ENCODE data around the gene MPL. TPM values are rescaled to one million over a fixed set of nuclear protein-coding genes. Genes with fewer than 3 reads are reported as not detected.

The MPL gene
- total RNA-seq, 1 experiment from 2014 or later: not detected

GRCh38 chr1:43373066-43373940, 35.7 kb downstream of the MPL start:
- TF ChIP-seq POLR2AphosphoS5 (IDR thresholded peaks at IDR 0.05; ENCODE audit: low read depth, low read length) (peak; percentile 46; the same call in 1 of the 2 replicates), TCF7L2 (IDR thresholded peaks at IDR 0.05; ENCODE audit: borderline replicate concordance, extremely low read depth, insufficient read depth, insufficient read length) (peak; percentile 98), ATF3 (IDR thresholded peaks at IDR 0.05) (no peak)
- H3K4me2 ChIP-seq (ENCODE audit: low read length): peak overlapping the region; percentile 66
- H3K9me3 ChIP-seq (ENCODE audit: control insufficient read depth in 1 of 2, insufficient read depth in 1 of 2, low read depth in 1 of 2, low read length in 2 of 2): no peaks in the 10 kb centered on the region
- intact Hi-C loops (cut with micrococcal nuclease): no loop called here
- DNase-seq (ENCODE audit: low read depth, low spot score) (peak; percentile 86), ATAC-seq (peak; percentile 70)
- peaks cover 31 to 69% of the 10 kb centered on the region in 2 experiments for H3K4me1 ChIP-seq (ENCODE audit: control insufficient read depth in 1 of 2, insufficient read depth in 2 of 2, low read length in 2 of 2)
- no peaks in the 10 kb centered on the region for H3K27me3 ChIP-seq (ENCODE audit: insufficient read depth, low read length)
- BruUV-seq (replicated peaks): no TSS peak
- no peaks in the 10 kb centered on the region for H3K9me2 ChIP-seq (ENCODE audit: insufficient read depth)
- ChIA-PET CTCF (interaction anchor here (1.2 to 1.3 kb wide), 2 partner anchors 15 to 41 kb away, joined by 4 read pairs; no protein-coding TSS in a partner anchor), POLR2A (interaction anchor here (1.4 to 2.4 kb wide), 3 partner anchors 10 to 88 kb away, joined by 3 to 7 read pairs (median 7); partner anchors contain the start of genes C1orf210 and CDC20), RAD21 (ENCODE audit: low non-redundant PET in 1 of 2, low total read pairs in 2 of 2, uncharacterized antibody in 2 of 2, unreplicated experiment in 2 of 2) (no interaction called here)
- H4K20me1 ChIP-seq (ENCODE audit: insufficient read depth): no peaks in the 10 kb centered on the region
- peak overlapping the region; percentile 93 for H3K27ac ChIP-seq (ENCODE audit: low read depth, low read length)
- H3K4me3 ChIP-seq (replicated peaks in 1 of 2; ENCODE audit: low read depth in 1 of 2, low read length in 2 of 2): peak overlapping the region; percentile 21 to 34; a peak in 3 of 4 replicates
- peak overlapping the region; percentile 59 for H3K9ac ChIP-seq (ENCODE audit: low read length)
- no peaks in the 10 kb centered on the region for H3K36me3 ChIP-seq (ENCODE audit: control insufficient read depth in 1 of 2, insufficient read depth in 2 of 2, low read length in 2 of 2)
- no peak overlapping the region for H2AFZ ChIP-seq (ENCODE audit: low read depth, low read length, poor library complexity, severe bottlenecking)
- peaks cover 18% of the 10 kb centered on the region for H3K79me2 ChIP-seq (ENCODE audit: insufficient read depth, low read length)

- BruUV-seq (replicated peaks): no TSS peak
- intact Hi-C loops (cut with micrococcal nuclease): no loop called here
Measured at GRCh38 chr1:43376723-43377235, 39.2 kb downstream of the MPL start.

More at GRCh38 chr1:43376723-43377235, 39.2 kb downstream of the MPL start:
- H3K9me2 ChIP-seq (ENCODE audit: insufficient read depth): no peaks in the 10 kb centered on the region
- H3K79me2 ChIP-seq (ENCODE audit: insufficient read depth, low read length): no peaks in the 10 kb centered on the region
- ChIA-PET CTCF (interaction anchor here (0.9 to 1.5 kb wide), 2 partner anchors 19 to 38 kb away, joined by 3 read pairs; no protein-coding TSS in a partner anchor), POLR2A (interaction anchor here (1.5 to 2.0 kb wide), 2 partner anchors 9 to 19 kb away, joined by 3 to 7 read pairs; partner anchors contain the start of genes CDC20 and ELOVL1), RAD21 (ENCODE audit: low non-redundant PET in 1 of 2, low total read pairs in 2 of 2, uncharacterized antibody in 2 of 2, unreplicated experiment in 2 of 2) (no interaction called here)
- no peak overlapping the region for H3K4me3 ChIP-seq (replicated peaks in 1 of 2; ENCODE audit: low read depth in 1 of 2, low read length in 2 of 2)
- H3K36me3 ChIP-seq (ENCODE audit: control insufficient read depth in 1 of 2, insufficient read depth in 2 of 2, low read length in 2 of 2): no peaks in the 10 kb centered on the region
- H3K9me3 ChIP-seq (ENCODE audit: control insufficient read depth in 1 of 2, insufficient read depth in 1 of 2, low read depth in 1 of 2, low read length in 2 of 2): no peaks in the 10 kb centered on the region
- no peak overlapping the region for H2AFZ ChIP-seq (ENCODE audit: low read depth, low read length, poor library complexity, severe bottlenecking)
- DNase-seq (ENCODE audit: low read depth, low spot score) (no peak), ATAC-seq (no peak)
- H3K4me2 ChIP-seq (ENCODE audit: low read length): no peak overlapping the region
- H4K20me1 ChIP-seq (ENCODE audit: insufficient read depth): no peaks in the 10 kb centered on the region
- TF ChIP-seq POLR2AphosphoS5 (IDR thresholded peaks at IDR 0.05; ENCODE audit: low read depth, low read length) (0 out of 2 replicates have a peak, but pooled peaks have one; percentile 27), FOSL1 (IDR thresholded peaks at IDR 0.05; ENCODE audit: low read depth) (no peak)
- no peak overlapping the region for H3K27ac ChIP-seq (ENCODE audit: low read depth, low read length)
- no peak overlapping the region for H3K9ac ChIP-seq (ENCODE audit: low read length)
- no peaks in the 10 kb centered on the region for H3K27me3 ChIP-seq (ENCODE audit: insufficient read depth, low read length)
- peaks cover 28 to 41% of the 10 kb centered on the region in 2 experiments for H3K4me1 ChIP-seq (ENCODE audit: control insufficient read depth in 1 of 2, insufficient read depth in 2 of 2, low read length in 2 of 2)
